Fibroblast of peridontal ligament (primary cell): ENCODE results near the gene PROZ.
"Not testable (repeated sequence)": the region's sequence is repeated elsewhere in the genome, so short reads cannot be mapped to it uniquely, and the experiment has no call there.

Experiments
- DNase-seq: peaks from one replicate; pipeline ENCODE4 v3.0.0-alpha.2; 2010; ENCODE audit errors: extremely low read depth

The PROZ gene, protein sequence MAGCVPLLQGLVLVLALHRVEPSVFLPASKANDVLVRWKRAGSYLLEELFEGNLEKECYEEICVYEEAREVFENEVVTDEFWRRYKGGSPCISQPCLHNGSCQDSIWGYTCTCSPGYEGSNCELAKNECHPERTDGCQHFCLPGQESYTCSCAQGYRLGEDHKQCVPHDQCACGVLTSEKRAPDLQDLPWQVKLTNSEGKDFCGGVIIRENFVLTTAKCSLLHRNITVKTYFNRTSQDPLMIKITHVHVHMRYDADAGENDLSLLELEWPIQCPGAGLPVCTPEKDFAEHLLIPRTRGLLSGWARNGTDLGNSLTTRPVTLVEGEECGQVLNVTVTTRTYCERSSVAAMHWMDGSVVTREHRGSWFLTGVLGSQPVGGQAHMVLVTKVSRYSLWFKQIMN

GRCh38 chr13:113157929-113158747 is at the start of gene PROZ:
PROZ (plus strand) TSS chr13:113158648; CDS start chr13:113158661, 13 bp downstream.
- no peak for DNase-seq

GRCh38 chr13:113109151-113110047 is 49.0 kb upstream of the PROZ start:
- no peak for DNase-seq

- no peak for DNase-seq
Observed at GRCh38 chr13:113110048-113110851, 48.2 kb upstream of the PROZ start.

GRCh38 chr13:113110852-113111315 is 47.6 kb upstream of the PROZ start:
- DNase-seq, result no peak

GRCh38 chr13:113111821-113112220 is 46.6 kb upstream of the PROZ start:
- not testable (repeated sequence) for DNase-seq

DNA sequence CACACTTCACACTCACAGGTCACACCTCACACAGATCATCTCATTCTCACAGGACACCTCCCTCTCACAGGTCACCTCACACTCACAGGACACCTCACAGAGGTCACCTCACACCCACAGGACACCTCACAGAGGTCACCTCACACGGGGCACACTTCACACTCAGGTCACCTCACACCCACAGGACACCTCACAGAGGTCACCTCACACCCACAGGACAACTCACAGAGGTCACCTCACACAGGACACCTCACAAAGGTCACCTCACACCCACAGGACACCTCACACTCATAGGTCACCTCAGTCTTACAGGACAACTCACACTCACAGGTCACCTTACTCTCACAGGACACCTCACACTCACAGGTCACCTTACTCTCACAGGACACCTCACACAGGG is 46.0 kb upstream of the PROZ start:
- not testable (repeated sequence) for DNase-seq

DNA sequence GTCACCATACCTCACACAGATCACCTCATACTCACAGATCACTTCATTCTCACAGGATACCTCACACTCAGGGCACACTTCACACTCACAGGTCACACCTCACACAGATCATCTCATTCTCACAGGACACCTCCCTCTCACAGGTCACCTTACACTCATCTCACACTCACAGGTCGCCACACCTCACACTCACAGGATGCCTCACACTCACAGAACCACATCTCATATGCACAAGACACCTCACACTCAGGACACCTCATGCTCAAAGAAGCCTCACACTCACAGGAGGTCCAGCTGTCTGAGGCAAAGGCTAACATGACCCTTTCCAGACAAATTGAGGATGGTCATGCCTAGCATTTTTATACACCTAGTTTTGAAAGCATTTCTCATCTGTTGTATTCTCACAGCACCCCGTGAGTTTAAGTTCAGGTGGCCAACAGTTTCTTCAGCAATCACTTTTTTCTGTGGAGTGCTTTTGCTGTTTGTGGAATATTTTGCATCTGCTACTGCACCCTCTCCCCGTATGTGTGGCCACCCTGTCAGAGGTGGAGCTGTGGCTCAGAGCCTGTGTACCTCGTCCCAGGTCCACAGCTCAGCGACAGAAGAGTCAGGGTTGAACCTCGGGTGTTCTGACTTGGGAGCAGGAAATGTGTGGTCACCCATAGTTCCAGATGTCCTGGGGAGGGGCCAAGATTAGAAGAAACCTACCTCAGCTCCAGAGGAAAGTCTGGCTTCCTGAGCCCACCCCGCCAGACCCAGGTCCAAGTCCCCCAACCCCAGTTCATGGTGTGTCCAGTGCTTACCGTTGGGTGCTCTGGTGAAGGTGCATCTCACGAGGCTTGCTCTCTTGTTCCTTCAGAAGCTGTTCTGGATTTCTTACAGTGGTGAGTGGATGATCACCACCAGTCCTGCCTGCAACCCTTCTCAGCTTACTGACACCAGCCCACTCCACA is 45.3 kb upstream of the PROZ start:
- no peak for DNase-seq

- no peak for DNase-seq
Observed at GRCh38 chr13:113113846-113114271, 44.6 kb upstream of the PROZ start.

DNA sequence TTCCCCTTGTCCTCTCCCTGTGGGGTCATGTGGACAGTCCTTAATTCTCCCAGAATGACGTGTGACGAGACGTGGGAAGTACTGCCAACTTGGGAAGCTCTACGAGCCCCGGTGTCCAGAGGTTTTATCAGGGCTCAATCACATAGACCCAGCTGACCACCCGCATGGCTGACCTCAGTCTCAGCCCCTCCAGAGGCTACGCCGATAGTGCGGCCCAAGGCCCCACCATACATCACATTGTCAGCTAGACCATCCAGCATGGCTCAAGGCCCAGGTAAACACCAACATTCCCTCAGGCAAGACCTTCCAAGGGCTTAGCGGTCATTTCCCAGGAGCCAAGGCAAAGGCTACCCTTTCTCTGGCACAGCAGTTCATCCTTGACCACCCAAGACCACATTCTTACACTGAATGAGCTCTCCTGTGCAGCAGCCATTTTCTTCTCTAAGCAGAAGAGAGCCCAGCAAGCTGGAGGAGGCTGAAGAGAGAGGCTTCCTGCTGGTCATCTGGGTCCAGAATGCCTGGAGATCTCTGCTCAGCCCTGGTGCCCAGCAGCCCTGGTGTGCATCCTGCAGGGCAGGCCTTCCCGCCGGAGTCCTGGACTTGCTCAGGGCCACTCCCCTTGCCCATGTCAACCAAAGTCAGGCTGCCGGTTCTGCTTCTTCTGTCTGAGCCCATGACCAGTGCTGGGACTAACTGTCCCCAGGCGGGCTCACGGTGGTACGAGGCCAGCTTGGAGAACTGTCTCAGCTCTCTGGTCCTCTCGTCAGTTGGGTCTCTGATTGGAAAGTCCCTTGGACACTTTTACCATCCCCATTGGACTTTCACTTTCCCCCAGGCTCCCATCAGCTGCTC is 43.7 kb upstream of the PROZ start:
- no peak for DNase-seq

GRCh38 chr13:113115363-113116205 is 42.9 kb upstream of the PROZ start:
- DNase-seq, result no peak

DNA sequence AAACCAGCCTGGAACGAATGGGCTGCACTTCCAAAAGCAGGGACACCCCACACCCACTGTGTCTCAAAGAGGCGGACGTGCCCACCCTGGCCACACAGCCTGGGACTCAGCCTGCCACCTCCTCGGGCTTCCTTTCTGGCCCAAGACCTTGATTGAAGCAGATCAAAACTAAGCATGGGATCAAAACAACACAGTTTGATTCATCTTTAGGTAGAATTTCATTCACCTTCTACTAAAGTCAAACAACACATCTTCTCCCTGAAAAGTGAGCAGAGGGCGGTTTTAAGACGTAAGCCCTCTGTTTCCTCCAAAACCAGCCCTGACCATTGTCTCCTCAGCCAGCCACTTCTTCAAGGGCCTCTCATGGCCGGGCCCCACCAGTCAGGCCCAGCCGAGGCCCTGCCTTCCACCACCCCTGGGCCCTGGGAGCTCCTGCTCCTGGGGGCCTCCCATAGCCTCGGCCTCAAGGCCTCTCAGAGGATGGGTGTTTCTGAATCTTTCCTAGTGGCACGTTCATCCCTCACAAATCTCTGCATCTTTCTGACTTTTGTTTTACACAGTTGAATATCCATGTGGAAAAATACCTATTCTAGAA is 42.1 kb upstream of the PROZ start:
- DNase-seq, result no peak

- no peak for DNase-seq
Observed at GRCh38 chr13:113116871-113117271, 41.6 kb upstream of the PROZ start.

GRCh38 chr13:113117335-113117872 is 41.0 kb upstream of the PROZ start:
- DNase-seq, result no peak

DNA sequence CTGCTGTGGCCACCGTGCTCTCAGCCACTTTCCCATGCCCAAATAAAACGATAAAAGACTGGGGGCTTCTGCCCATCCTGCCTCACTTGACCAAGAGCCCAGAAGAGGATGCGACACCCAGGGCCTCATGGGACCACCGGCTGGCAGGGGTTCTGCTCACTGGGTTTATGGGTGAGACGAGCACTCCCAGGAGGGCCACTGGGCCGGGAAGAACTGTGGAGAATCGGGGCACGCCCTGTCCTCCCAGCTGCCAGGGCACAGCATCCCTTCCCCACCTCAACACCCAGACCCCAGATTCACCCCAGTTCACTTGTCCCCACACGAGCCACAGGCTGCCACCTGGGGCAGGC is 40.6 kb upstream of the PROZ start:
- DNase-seq, result no peak

DNA sequence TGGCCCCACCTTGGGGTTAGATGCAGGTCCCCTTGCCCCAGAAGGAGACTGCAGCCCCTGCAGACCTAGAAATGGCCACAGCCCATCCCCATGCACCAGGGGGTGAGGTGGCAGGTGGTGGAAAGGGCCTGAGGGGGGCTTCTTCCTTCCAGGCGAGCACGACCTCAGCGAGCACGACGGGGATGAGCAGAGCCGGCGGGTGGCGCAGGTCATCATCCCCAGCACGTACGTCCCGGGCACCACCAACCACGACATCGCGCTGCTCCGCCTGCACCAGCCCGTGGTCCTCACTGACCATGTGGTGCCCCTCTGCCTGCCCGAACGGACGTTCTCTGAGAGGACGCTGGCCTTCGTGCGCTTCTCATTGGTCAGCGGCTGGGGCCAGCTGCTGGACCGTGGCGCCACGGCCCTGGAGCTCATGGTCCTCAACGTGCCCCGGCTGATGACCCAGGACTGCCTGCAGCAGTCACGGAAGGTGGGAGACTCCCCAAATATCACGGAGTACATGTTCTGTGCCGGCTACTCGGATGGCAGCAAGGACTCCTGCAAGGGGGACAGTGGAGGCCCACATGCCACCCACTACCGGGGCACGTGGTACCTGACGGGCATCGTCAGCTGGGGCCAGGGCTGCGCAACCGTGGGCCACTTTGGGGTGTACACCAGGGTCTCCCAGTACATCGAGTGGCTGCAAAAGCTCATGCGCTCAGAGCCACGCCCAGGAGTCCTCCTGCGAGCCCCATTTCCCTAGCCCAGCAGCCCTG is 40.0 kb upstream of the PROZ start:
- no peak for DNase-seq

- no peak for DNase-seq
Observed at GRCh38 chr13:113119166-113119821, 39.2 kb upstream of the PROZ start.
